HepG2 (cell line): Measurements from ENCODE around the gene TARDBP. TPM values are rescaled to one million over a fixed set of nuclear protein-coding genes. Genes with fewer than 3 reads are reported as not detected.

Experiments
- BATF2 ChIP-seq: sonication (generic); formaldehyde crosslinking; IDR thresholded peaks from 2 replicates; pipeline ENCODE4 v1.8.0; 2022; ENCODE audit warnings: mild to moderate bottlenecking, missing genetic modification reagents, moderate library complexity
- BORCS8-MEF2B ChIP-seq: sonication (generic); formaldehyde crosslinking; IDR thresholded peaks from 2 replicates; pipeline ENCODE4 v1.8.0; 2022; ENCODE audit warnings: mild to moderate bottlenecking, missing genetic modification reagents
- ELF1 ChIP-seq: sonication (generic); formaldehyde crosslinking; IDR thresholded peaks from 2 replicates; pipeline ENCODE4 v1.4.0; 2020; ENCODE audit warnings: missing genetic modification reagents
- GMEB2 ChIP-seq: IDR thresholded peaks from 2 replicates; pipeline ENCODE4 v1.6.1; 2016; ENCODE audit warnings: missing biosample characterization, missing genetic modification reagents, low read depth
- HOXD1 ChIP-seq: sonication (generic); formaldehyde crosslinking; IDR thresholded peaks from 2 replicates; pipeline ENCODE4 v1.5.0; 2020; ENCODE audit warnings: missing genetic modification reagents
- MAFF ChIP-seq: IDR thresholded peaks from 2 replicates; pipeline ENCODE4 v1.6.1; 2011; ENCODE audit warnings: low read depth, low read length, improper control_type of control experiment
- NR0B2 ChIP-seq: sonication (generic); formaldehyde crosslinking; IDR thresholded peaks from 2 replicates; pipeline ENCODE4 v1.4.0; 2020; ENCODE audit warnings: mild to moderate bottlenecking, missing genetic modification reagents
- ZBTB1 ChIP-seq: sonication (generic); formaldehyde crosslinking; IDR thresholded peaks from 2 replicates; pipeline ENCODE4 v1.4.0; 2020; ENCODE audit warnings: missing genetic modification reagents, borderline replicate concordance
- ZGPAT ChIP-seq: IDR thresholded peaks from 2 replicates; pipeline ENCODE4 v1.6.1; 2016; ENCODE audit warnings: mild to moderate bottlenecking
- ZNF484 ChIP-seq: sonication (generic); formaldehyde crosslinking; IDR thresholded peaks from 2 replicates; pipeline ENCODE4 v1.5.1; 2020; ENCODE audit warnings: mild to moderate bottlenecking, low read depth, missing genetic modification reagents, borderline replicate concordance
- ZNF503 ChIP-seq: sonication (generic); formaldehyde crosslinking; IDR thresholded peaks from 2 replicates; pipeline ENCODE4 v1.4.0; 2020; ENCODE audit warnings: missing genetic modification reagents
- ZNF570 ChIP-seq: sonication (generic); formaldehyde crosslinking; IDR thresholded peaks from 2 replicates; pipeline ENCODE4 v1.4.0; 2020; ENCODE audit warnings: mild to moderate bottlenecking, missing genetic modification reagents, borderline replicate concordance
- ZNF781 ChIP-seq: sonication (generic); formaldehyde crosslinking; IDR thresholded peaks from 2 replicates; pipeline ENCODE4 v1.5.1; 2020; ENCODE audit warnings: borderline replicate concordance, mild to moderate bottlenecking, missing genetic modification reagents; ENCODE audit errors: not compliant biosample characterization
- ZUFSP ChIP-seq: sonication (generic); formaldehyde crosslinking; IDR thresholded peaks from 2 replicates; pipeline ENCODE4 v1.9.0; 2021; ENCODE audit warnings: missing genetic modification reagents, mild to moderate bottlenecking, borderline replicate concordance
- ZXDC ChIP-seq: sonication (generic); formaldehyde crosslinking; IDR thresholded peaks from 2 replicates; pipeline ENCODE4 v1.5.0; 2020; ENCODE audit warnings: mild to moderate bottlenecking, missing genetic modification reagents
- polyA plus RNA-seq, 8 experiments: library from polyadenylated mRNA; depleted of rRNA in 3 of 8; stranded (reverse) in 7 of 8; unstranded in 1 of 8; fragments of >200 nt; fragmentation: Illumina TruSeq in 4 of 8; extraction: Trizol in 4 of 8; gene quantifications; 2 replicates each; pipeline versions ENCODE4 v1.2.1 to v1.2.3, GENCODE V29; 2011 to 2016; ENCODE audit warnings: low read depth in 4 of 8, missing spikeins in 1 of 8, mixed read lengths in 1 of 8; ENCODE audit not compliant: insufficient read depth in 1 of 8
- total RNA-seq, 5 experiments: library from RNA; depleted of rRNA; stranded (reverse); fragments of >200 nt; fragmentation: Illumina TruSeq; extraction: Trizol; gene quantifications; 2 replicates each; pipeline ENCODE4 v1.2.3, GENCODE V29; 2016; ENCODE audit warnings: low read depth in 1 of 5

TARDBP gene
- total and polyA plus RNA-seq, 2 of the 13 experiments (the other 11 are each of a cell fraction or from before 2014, with no cell fraction given): 62.4 to 93.0 TPM

GRCh38 chr1:11059155-11059967 is 46.9 kb downstream of the TARDBP start (continued):
- TF ChIP-seq ZGPAT (no peak), ZUFSP (CRISPR knock-in tag) (no peak), NR0B2 (CRISPR knock-in tag) (peak; percentile 62; the same call in 1 of the 2 replicates), ZXDC (CRISPR knock-in tag) (no peak), ZNF503 (CRISPR knock-in tag) (no peak), MAFF (no peak), ZBTB1 (CRISPR knock-in tag) (no peak), GMEB2 (CRISPR knock-in tag) (no peak), HOXD1 (CRISPR knock-in tag) (0 out of 2 replicates have a peak, but pooled peaks have one; percentile 29), ZNF484 (CRISPR knock-in tag) (no peak), ELF1 (CRISPR knock-in tag) (no peak), BATF2 (no peak), ZNF781 (no peak), BORCS8-MEF2B (CRISPR knock-in tag) (no peak), ZNF570 (CRISPR knock-in tag) (no peak)
